HG02588 (cell line): Measurements from ENCODE around the gene SMARCD2.
"Not testable (repeated sequence)": the region's sequence is repeated elsewhere in the genome, so short reads cannot be mapped to it uniquely, and the experiment has no call there.

Source experiments
- ATAC-seq: cut with Tn5 transposase; IDR thresholded peaks from one replicate; pipeline ENCODE4 v1.9.1; 2021; ENCODE audit warnings: mild to moderate bottlenecking, moderate library complexity; ENCODE audit not compliant: unreplicated experiment

SMARCD2 gene

DNA sequence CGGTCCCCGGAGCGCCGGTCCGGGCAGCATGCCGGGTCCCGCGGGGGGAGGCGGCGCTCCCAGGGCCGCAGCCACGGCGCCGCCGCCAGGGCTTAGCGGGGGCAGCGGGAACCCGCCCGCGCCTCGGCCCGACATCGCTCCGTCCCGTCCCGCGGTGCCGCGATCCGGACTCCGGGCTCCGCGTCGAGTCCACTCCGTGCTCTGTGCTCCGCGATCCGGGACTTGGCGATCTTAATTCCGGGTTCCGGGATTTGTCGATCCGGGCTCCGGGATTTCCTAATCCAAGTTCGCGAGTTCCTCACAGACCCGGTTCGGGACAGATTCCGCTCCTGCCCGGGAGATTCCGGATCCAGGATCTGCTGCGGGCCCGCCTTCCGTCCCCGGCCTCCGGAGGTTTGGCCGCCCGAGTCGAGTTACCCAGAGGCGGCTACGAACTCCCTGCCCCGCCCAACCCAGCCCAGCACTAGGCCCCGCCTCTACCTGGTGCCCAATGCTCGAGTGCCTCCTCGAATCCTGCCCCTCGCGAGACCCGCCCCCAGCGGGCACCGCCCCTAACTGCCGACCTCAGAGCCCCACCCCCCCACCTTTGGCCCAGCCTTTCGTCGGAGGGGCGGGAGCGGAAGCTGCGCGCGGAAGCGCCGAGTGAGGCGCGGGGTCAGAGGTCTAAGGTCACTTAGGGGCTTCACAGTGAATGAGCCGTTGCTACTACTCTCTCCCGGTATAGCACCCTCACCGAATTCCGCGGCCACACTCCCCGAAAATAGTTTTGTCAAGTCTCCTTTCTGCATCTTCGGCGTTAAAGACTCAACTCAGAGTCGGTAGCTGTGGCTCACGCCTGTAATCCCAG lies at the start of gene SMARCD2:
Gene SMARCD2, minus strand, starts transcription at position 146 of the 847 bp plus-strand sequence. Its CDS starts 11 bp downstream, at position 135.
- ATAC-seq: peak; percentile 71

DNA sequence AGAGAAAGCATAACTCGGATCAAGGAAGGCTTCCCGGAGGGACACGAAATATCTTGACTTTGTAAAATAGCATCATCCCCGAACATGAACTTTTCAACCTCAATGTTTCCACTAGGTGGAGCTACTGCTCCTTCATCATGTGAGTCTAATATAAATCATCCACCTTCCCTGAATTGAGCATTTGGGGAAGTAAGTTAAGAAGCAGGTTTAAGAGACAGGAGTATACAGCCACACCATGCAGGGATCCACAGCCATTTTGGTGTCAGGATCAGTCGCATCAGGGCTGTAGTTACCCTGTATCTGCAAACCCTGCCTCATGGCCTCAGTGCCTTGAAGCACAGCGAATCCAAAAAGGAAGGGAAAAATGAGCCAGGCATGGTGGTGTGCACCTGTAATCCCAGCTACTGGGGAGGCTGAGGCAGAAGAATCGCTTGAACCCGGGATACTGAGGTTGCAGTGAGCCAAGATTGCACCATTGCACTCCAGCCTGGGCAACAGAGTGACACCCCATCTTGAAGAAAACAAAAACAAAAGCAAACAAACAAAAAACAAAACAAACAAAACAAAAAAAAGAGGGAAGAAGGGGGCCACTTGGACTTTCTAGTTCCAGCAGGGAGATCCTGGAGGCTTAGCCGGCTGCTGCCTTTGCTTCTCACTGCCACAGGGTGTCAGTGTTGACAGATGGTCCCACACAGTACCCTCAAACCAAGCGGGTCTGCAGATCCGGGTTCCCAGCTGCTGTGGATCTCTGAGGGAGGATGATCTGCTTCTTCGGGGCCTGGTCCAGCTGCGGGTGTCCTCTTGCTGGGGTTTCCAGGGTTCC lies 46.8 kb upstream of the SMARCD2 start:
- ATAC-seq: not testable (repeated sequence)

GRCh38 chr17:63885119-63885518 lies 42.6 kb upstream of the SMARCD2 start:
- ATAC-seq: not testable (repeated sequence)

- ATAC-seq: not testable (repeated sequence)
Observed at GRCh38 chr17:63882626-63883126, 40.2 kb upstream of the SMARCD2 start.

DNA sequence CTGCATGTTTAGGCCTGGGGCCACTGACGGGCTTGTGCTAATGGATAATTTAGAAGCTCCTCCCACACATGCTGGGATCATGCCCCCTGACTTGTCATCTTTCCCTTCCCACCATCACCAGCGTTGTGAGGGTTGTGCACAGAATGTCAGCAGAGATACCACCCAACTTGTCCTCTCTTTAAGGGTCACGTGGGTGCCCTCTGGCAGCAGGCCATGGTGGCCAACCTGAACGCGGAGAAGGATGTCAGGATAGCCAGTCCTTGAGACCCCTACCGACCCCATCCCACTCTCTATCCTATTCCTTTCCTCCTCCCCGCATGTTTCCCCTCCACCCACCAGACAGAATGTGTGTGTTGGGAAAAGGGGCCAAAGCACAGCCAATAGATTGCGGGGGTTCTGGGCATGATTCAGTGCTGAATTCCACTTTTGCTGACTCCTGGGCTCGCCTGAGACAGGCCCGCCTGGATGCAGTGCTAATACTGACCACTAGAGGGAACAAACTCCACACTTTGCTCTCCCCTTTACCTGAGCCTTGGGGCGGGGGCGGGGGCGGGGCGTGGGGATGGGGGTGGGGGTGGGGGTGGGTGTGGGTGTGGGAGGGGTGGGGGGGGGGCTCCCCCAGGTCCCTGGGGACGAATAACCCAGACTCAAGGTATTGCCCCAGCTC lies 39.6 kb upstream of the SMARCD2 start, which contains the start of gene GH2:
Gene GH2, minus strand, starts transcription at position 10 of the 667 bp plus-strand sequence. CDS start 143 bp downstream, outside the sequence.
- ATAC-seq: no peak

DNA sequence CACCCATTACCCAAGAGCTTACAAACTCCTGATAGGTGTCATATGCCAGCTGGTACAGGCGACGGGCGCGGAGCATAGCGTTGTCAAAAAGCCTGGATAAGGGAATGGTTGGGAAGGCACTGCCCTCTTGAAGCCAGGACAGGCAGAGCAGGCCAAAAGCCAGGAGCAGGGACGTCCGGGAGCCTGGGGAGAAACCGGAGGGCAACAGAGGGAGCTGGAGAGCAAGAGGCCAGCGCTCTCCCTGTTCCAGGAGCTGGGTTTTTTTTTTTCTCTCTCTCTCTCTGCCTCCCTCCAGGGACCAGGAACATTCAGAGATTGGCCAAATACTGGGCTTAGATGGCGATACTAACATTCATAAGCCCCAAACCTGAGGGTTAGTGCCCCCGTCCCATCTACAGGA lies 38.9 kb upstream of the SMARCD2 start:
- ATAC-seq: not testable (repeated sequence)

DNA sequence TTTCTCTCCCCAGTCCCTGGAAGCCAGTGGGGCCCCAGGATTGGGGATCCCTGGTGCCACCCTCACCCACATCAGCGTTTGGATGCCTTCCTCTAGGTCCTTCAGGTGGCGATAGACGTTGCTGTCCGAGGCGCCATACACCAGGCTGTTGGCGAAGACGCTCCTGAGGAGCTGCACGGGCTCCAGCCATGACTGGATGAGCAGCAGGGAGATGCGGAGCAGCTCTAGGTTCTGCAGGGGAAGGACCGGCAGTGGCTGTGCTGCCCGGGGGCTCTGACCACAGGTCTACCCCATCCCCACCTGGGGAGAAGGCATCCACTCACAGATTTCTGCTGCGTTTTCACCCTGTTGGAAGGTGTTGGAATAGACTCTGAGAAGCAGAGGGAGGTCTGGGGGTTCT lies 38.2 kb upstream of the SMARCD2 start:
- no peak for ATAC-seq

DNA sequence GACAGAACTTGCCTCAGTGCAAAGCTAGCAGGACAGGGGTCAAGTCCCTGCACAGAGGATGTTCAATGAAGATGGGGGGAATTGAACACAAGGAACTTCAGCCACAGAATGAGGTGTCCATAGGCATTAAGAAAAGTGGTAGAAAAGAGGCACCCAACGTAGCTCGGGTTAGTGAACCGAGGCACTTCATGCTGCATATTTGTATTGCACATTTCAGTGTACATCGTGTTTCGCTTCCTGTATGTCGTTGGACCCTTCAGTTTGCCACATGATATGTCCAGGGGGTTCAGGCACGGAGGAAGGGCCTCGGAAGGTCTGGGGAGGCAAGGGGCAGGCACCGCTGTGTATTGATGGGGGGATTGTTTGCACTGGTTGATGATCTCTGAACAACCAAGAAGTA lies 35.9 kb upstream of the SMARCD2 start:
- ATAC-seq: not testable (repeated sequence)

GRCh38 chr17:63874693-63875092 lies 32.2 kb upstream of the SMARCD2 start:
- ATAC-seq: not testable (repeated sequence)

GRCh38 chr17:63874061-63874626 lies 31.7 kb upstream of the SMARCD2 start:
- ATAC-seq: not testable (repeated sequence)

DNA sequence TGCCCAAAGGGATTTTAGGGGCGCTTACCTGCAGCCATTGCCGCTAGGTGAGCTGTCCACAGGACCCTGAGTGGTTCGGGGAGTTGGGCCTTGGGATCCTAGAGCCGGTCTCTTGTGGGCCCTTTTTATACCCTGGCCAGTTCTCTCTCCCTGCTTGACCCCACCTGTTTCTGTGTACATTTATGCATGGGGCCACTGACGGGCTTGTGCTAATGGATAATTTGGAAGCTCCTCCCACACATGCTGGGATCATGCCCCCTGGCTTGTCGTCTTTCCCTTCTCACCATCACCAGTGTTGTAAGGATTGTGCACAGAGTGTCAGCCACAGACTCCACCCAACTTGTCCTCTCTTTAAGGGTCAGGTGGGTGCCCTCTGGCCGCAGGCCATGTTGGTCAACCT lies 31.1 kb upstream of the SMARCD2 start, which contains the start of gene CSH2:
Gene CSH2, minus strand, starts transcription at position 101 of the 400 bp plus-strand sequence. Its CDS starts 63 bp downstream, at position 38.
- ATAC-seq: not testable (repeated sequence)

GRCh38 chr17:63871646-63872365 lies 29.3 kb upstream of the SMARCD2 start:
- not testable (repeated sequence) for ATAC-seq

GRCh38 chr17:63870292-63870665 lies 27.8 kb upstream of the SMARCD2 start:
- not testable (repeated sequence) for ATAC-seq

GRCh38 chr17:63869491-63870291 lies 27.2 kb upstream of the SMARCD2 start:
- not testable (repeated sequence) for ATAC-seq

- not testable (repeated sequence) for ATAC-seq
Observed at GRCh38 chr17:63866625-63867024, 24.1 kb upstream of the SMARCD2 start.

DNA sequence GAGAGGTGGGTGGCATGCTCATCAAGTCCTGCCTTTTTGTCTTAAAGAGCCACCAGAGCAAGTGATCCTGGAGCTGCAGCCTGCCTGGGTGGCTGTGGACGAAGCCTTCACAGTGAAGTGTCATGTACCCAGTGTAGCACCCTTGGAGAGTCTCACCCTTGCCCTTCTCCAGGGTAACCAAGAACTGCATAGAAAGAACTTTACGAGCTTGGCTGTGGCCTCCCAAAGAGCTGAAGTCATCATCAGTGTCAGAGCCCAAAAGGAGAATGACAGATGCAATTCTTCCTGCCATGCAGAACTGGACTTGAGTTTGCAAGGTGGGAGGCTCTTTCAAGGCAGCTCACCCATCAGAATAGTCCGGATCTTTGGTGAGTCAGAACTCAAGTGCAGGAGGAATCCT lies 16.8 kb upstream of the SMARCD2 start:
- ATAC-seq: no peak

GRCh38 chr17:63856425-63856824 lies 13.9 kb upstream of the SMARCD2 start:
- not testable (repeated sequence) for ATAC-seq

DNA sequence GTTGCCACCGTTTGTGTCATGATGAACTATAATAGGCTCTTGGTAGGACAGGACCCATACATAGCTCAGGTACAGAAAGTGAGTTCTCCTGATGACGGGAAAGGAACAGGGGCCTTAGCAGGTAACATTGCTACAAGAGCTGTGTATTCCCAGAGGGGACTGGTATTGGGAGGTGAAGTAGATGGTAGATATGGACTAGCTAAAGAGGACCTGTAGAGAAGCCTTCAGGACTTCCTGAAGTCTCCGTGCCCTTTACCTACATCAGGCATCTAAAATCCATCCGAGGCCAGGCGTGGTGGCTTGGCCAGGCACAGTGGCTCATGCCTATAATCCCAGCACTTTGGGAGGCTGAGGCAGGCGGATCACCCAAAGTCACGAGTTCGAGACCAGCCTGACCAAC lies 12.7 kb upstream of the SMARCD2 start:
- ATAC-seq: no peak

GRCh38 chr17:63854709-63855108 lies 12.2 kb upstream of the SMARCD2 start:
- ATAC-seq: no peak
